Peyer's patch (tissue), 4 donors: ENCODE measurements around the gene CLPTM1L. TPM values are rescaled to one million over a fixed set of nuclear protein-coding genes. Genes with fewer than 3 reads are reported as not detected.
A peak's percentile ranks its signal among the peaks of the same experiment; 100 is the strongest.

Experiments
- DNase-seq, 3 donors: peaks; one replicate each; pipeline ENCODE4 v3.0.0-alpha.2; 2017 to 2019
- H3K27ac ChIP-seq, 4 donors: fragments of 200-600 bp; sonication (generic); one replicate each; pipeline ENCODE4 v1.5.1; 2016 to 2019
- H3K27me3 ChIP-seq, 2 donors: fragments of 200-600 bp; sonication (generic); one replicate each; pipeline ENCODE4 v1.5.1; 2019
- H3K36me3 ChIP-seq, 3 donors: fragments of 200-600 bp; sonication (generic); one replicate each; pipeline ENCODE4 v1.5.1; 2016 to 2019
- H3K4me1 ChIP-seq, 4 donors: fragments of 200-600 bp; sonication (generic); one replicate each; pipeline ENCODE4 v1.5.1; 2016 to 2019
- H3K4me3 ChIP-seq, 4 donors: fragments of 200-600 bp; sonication (generic); 1 replicate in 3 of 4; 2 replicates in 1 of 4; pipeline ENCODE4 v1.5.1; 2016 to 2019; ENCODE audit warnings: mild to moderate bottlenecking in 1 of 4
- H3K9me3 ChIP-seq, 4 donors: fragments of 200-600 bp; sonication (generic); one replicate each; pipeline ENCODE4 v1.5.1; 2016 to 2019; ENCODE audit warnings: mild to moderate bottlenecking in 1 of 4
- CTCF ChIP-seq, 6 experiments: fragments of 450-650 bp in 4 of 6; fragments of 200-600 bp in 2 of 6; sonication (generic) in 1 of 6; IDR thresholded peaks; one replicate each; pipeline ENCODE4 v1.5.1; 2017 to 2019; ENCODE audit warnings: antibody characterized with exemption in 6 of 6, mild to moderate bottlenecking in 3 of 6, moderate library complexity in 1 of 6
- POLR2A ChIP-seq, 2 donors: fragments of 450-650 bp; IDR thresholded peaks; one replicate each; pipeline ENCODE4 v1.5.1; 2017; ENCODE audit warnings: antibody characterized with exemption in 2 of 2, mild to moderate bottlenecking in 2 of 2, moderate library complexity in 2 of 2
- total RNA-seq, 4 donors: library from RNA; depleted of rRNA; stranded (reverse); fragments of >200 nt; gene quantifications; one replicate each; pipeline ENCODE4 v1.1.0, GENCODE V29; 2016

Gene CLPTM1L
- total RNA-seq, 4 donors from 2014 or later = 115 to 209 (median 143) TPM

DNA sequence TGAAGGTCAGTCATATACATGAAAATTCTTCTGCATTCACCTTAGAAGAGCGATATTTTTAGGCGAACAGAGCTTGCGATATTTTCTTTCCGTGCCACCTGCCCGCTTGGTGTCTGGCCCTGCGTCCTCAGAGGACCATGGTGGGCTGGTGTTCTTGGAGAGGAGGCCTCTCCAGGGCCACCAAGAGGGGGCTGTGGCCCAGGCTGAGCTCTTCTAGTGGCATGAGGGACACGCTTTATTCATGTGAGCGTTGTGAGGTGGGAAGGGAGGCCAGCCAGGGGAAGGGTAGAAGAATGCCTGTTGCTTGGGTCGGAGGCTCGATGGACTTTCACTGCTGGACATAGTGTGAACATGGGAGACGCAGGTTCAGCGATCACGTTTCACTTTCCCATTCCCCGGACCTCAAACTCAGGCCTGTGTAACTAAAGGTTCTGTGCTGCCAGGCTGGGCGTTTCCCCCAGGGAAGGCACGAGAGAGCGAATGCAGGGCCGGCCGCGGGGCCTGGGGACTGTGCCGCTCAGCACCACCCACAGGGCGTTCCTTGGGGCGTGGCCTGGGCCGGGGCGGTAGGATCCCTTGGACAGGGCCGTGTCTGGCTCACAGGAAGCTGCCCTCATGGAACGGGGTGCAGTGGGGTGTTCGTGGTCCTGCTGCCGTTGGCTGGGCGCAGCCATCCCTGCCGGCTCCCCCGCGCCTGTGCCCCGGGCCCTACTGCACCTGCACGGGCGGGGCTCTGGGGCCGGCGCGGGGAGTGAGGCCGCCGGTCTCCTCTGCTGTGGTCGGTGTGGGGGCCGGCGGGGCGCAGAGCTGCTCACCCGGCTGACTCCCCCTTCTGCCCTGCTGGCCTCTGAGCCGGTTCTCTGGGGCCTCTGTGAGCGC lies 40.7 kb upstream of the CLPTM1L start:
- Histone ChIP-seq H3K4me3 (peak overlapping the region; percentile 52 to 70 (median 68)), H3K9me3 (no peaks in the 10 kb centered on the region), H3K36me3 (no peaks in the 10 kb centered on the region), H3K27me3 (no peaks in the 10 kb centered on the region), H3K4me1 (peaks cover 3 to 13% (median 6%) of the 10 kb centered on the region in 4 donors), H3K27ac (peak overlapping the region; percentile 81 to 96 (median 92))
- peak; percentile 96 to 98 (median 96) for DNase-seq
- TF ChIP-seq POLR2A (IDR thresholded peaks at IDR 0.05) (peak; percentile 80 to 81), CTCF (IDR thresholded peaks at IDR 0.05) (peak in 1 of 6 experiments; percentile 9)

DNA sequence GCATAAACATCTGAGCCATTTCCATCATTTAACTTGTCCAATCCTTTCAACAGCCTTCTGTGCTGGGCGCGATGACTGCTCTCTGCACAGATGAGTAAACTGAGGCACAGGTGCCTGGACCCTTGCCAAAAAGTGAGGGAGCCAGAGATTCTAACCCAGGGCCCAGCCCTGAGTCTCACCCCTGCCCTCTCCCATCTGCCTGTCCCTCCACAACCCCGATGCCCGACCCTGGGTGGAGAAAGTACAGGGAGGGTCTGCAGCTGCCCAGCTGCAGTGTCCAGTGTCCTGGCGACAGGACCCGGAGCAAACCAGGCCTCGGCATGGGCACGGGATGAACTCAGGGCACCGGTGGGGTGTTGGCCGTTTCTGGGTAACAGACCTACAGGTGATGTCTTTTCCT lies 39.6 kb upstream of the CLPTM1L start:
- H3K4me1 ChIP-seq = peaks cover 3 to 17% (median 9%) of the 10 kb centered on the region in 4 donors
- no peaks in the 10 kb centered on the region for H3K9me3 ChIP-seq
- DNase-seq = no peak
- no peak overlapping the region for H3K4me3 ChIP-seq
- no peak for TF ChIP-seq CTCF (IDR thresholded peaks at IDR 0.05)
- H3K27me3 ChIP-seq = no peaks in the 10 kb centered on the region
- H3K27ac ChIP-seq = no peak overlapping the region
- no peaks in the 10 kb centered on the region for H3K36me3 ChIP-seq

- no peaks in the 10 kb centered on the region for H3K36me3 ChIP-seq
- no peak overlapping the region for H3K4me3 ChIP-seq
- no peak overlapping the region for H3K27ac ChIP-seq
- no peaks in the 10 kb centered on the region for H3K9me3 ChIP-seq
- DNase-seq = no peak
- TF ChIP-seq POLR2A (IDR thresholded peaks at IDR 0.05) (no peak), CTCF (IDR thresholded peaks at IDR 0.05) (no peak)
- H3K4me1 ChIP-seq = peaks cover 3 to 17% (median 9%) of the 10 kb centered on the region in 4 donors
- H3K27me3 ChIP-seq = no peaks in the 10 kb centered on the region
Measured at GRCh38 chr5:1383886-1384401, 39.0 kb upstream of the CLPTM1L start.

- Histone ChIP-seq H3K27me3 (no peaks in the 10 kb centered on the region), H3K4me1 (peaks cover 3 to 17% (median 9%) of the 10 kb centered on the region in 4 donors), H3K9me3 (no peaks in the 10 kb centered on the region), H3K4me3 (no peak overlapping the region), H3K27ac (no peak overlapping the region), H3K36me3 (no peaks in the 10 kb centered on the region)
- no peak for TF ChIP-seq POLR2A (IDR thresholded peaks at IDR 0.05)
- TF ChIP-seq CTCF (IDR thresholded peaks at IDR 0.05) = no peak
- DNase-seq = no peak
Measured at GRCh38 chr5:1383344-1383743, 38.4 kb upstream of the CLPTM1L start.

DNA sequence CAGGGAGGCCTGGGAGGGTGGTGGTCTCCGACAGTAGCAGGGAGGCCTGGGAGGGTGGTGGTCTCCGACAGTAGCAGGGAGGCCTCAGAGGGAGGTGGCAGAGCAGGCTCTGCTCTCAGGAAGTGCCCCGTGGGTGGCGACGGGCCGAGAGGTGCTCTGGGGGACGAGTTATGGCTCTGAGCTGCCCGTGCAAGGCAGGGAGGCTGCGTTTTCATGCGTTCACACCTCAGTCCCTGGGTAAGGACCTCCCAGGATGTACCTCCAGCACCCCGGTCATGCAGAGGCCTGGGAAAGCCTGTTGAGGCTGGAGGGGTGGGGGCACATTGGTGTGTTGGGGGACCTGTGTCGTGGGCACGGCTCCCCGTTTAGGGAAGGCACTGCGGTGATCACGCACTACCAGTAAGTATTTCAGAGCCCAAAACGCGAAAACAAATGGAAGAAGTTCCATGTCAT lies 37.4 kb upstream of the CLPTM1L start:
- no peak for TF ChIP-seq CTCF (IDR thresholded peaks at IDR 0.05)
- no peak for TF ChIP-seq POLR2A (IDR thresholded peaks at IDR 0.05)
- H3K27me3 ChIP-seq = no peaks in the 10 kb centered on the region
- no peak overlapping the region for H3K27ac ChIP-seq
- H3K36me3 ChIP-seq = no peaks in the 10 kb centered on the region
- no peak overlapping the region for H3K4me3 ChIP-seq
- H3K9me3 ChIP-seq = no peaks in the 10 kb centered on the region
- DNase-seq = no peak
- H3K4me1 ChIP-seq = peaks cover 3 to 17% (median 9%) of the 10 kb centered on the region in 4 donors
